Astrocyte (in vitro differentiated cells and primary cell): Measurements from ENCODE around the gene ALG2. TPM values are rescaled to one million over a fixed set of nuclear protein-coding genes. Genes with fewer than 3 reads are reported as not detected.
A peak's percentile ranks its signal among the peaks of the same experiment; 100 is the strongest.

Source experiments
- DNase-seq: peaks from one replicate; pipeline ENCODE4 v3.0.0-alpha.2; 2010; ENCODE audit warnings: low read depth
- FAIRE-seq: peaks from 2 replicates; lab custom pipeline; 2011; peaks lifted over from hg19 to GRCh38; lab: Jason Lieb, UNC
- H2AFZ ChIP-seq: 2 replicates; pipeline ENCODE4 v1.6.0; 2012; ENCODE audit warnings: low read depth, low read length, inconsistent platforms
- H3K27ac ChIP-seq: 2 replicates; pipeline ENCODE4 v1.5.1; 2011; ENCODE audit warnings: low read depth, low read length, inconsistent platforms
- H3K27me3 ChIP-seq: 2 replicates; pipeline ENCODE4 v1.6.0; 2011; ENCODE audit warnings: low read length, inconsistent platforms; ENCODE audit not compliant: insufficient read depth
- H3K36me3 ChIP-seq: 2 replicates; pipeline ENCODE4 v1.5.1; 2011; ENCODE audit warnings: low read length, inconsistent platforms; ENCODE audit not compliant: insufficient read depth
- H3K4me1 ChIP-seq: 2 replicates; pipeline ENCODE4 v1.5.1; 2011; ENCODE audit warnings: low read length, inconsistent platforms; ENCODE audit not compliant: insufficient read depth
- H3K4me2 ChIP-seq: 2 replicates; pipeline ENCODE4 v1.6.0; 2012; ENCODE audit warnings: low read length, inconsistent platforms
- H3K4me3 ChIP-seq: 2 replicates; pipeline ENCODE4 v1.5.1; 2011; ENCODE audit warnings: low read depth, mild to moderate bottlenecking, low read length, inconsistent platforms; ENCODE audit not compliant: insufficient read depth
- H3K79me2 ChIP-seq: 2 replicates; pipeline ENCODE4 v1.6.0; 2012; ENCODE audit warnings: mild to moderate bottlenecking, low read length, inconsistent platforms; ENCODE audit not compliant: insufficient read depth
- H3K9ac ChIP-seq: 2 replicates; pipeline ENCODE4 v1.6.0; 2012; ENCODE audit warnings: mild to moderate bottlenecking, low read length, inconsistent platforms
- H3K9me3 ChIP-seq: 2 replicates; pipeline ENCODE4 v1.5.1; 2012; ENCODE audit warnings: low read depth, mild to moderate bottlenecking, low read length, inconsistent platforms; ENCODE audit not compliant: insufficient read depth
- H4K20me1 ChIP-seq: 2 replicates; pipeline ENCODE4 v1.6.0; 2012; ENCODE audit warnings: low read length, inconsistent platforms; ENCODE audit not compliant: insufficient read depth
- H3K27ac Mint-ChIP-seq: one replicate; pipeline ENCODE4 v1.8.0; 2021; ENCODE audit warnings: mild to moderate bottlenecking, mixed read lengths; ENCODE audit not compliant: unreplicated experiment
- H3K27me3 Mint-ChIP-seq: one replicate; pipeline ENCODE4 v1.8.0; 2021; ENCODE audit warnings: low read depth, mixed read lengths; ENCODE audit not compliant: unreplicated experiment
- H3K36me3 Mint-ChIP-seq: one replicate; pipeline ENCODE4 v1.8.0; 2021; ENCODE audit warnings: low read depth, mixed read lengths; ENCODE audit not compliant: unreplicated experiment
- H3K4me1 Mint-ChIP-seq: one replicate; pipeline ENCODE4 v1.8.0; 2021; ENCODE audit warnings: low read depth, mixed read lengths; ENCODE audit not compliant: unreplicated experiment
- H3K4me3 Mint-ChIP-seq: one replicate; pipeline ENCODE4 v1.8.0; 2021; ENCODE audit warnings: mild to moderate bottlenecking, moderate library complexity, mixed read lengths; ENCODE audit not compliant: unreplicated experiment
- H3K9me3 Mint-ChIP-seq: one replicate; pipeline ENCODE4 v1.8.0; 2021; ENCODE audit warnings: mild to moderate bottlenecking, mixed read lengths; ENCODE audit not compliant: unreplicated experiment
- EZH2 ChIP-seq: IDR thresholded peaks from 2 replicates; pipeline ENCODE4 v1.6.1; 2012; ENCODE audit warnings: mild to moderate bottlenecking, low read length, inconsistent platforms; ENCODE audit not compliant: insufficient read depth
- total RNA-seq: library from RNA; stranded (reverse); gene quantifications from 2 replicates; pipeline ENCODE4 v1.2.1, GENCODE V29; 2021
- TF ChIP-seq, protein P1 (sequence below): IDR thresholded peaks from 2 replicates; pipeline ENCODE4 v1.5.1; 2011; ENCODE audit warnings: low read depth, mild to moderate bottlenecking, inconsistent platforms, low read length, moderate library complexity; ENCODE audit not compliant: insufficient read depth

ALG2 gene
- total RNA-seq, 1 donor from 2014 or later: 33.3 TPM

DNA sequence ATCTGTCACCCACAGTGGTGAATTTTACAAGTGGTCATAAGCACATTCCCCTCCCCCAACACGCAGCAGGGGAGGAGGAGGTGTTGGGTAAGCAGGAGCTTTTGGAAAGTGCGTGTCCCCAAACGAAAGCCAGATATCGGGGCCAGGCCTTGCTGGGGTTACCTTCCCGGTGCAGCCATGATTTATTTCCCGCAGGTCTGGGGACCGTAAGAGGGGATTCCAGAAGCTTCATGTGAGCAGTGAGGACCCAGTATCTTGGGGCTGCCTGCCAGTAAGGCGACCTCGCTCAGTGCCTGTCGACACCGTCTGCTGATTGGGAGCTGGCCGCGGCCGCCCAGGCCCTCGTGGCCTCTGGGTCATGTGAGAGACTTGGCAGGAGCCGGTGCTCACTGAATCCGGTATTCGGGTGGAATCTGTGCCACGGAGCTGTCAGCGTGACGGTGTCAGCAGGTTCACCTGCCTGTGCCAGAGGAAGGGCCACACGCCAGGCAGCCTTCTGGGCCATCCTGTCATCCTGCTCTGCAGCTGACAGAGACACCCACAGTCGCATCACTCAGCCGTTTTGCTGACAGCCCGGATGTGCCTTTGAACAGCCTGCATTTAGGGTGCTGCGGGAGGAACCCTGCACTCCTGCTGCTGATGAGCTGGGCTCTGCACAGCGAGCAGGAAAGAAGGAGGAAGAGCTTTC, 37.6 kb upstream of the ALG2 start:
- H3K4me1 ChIP-seq: peaks cover 4% of the 10 kb centered on the region
- H3K9ac ChIP-seq: no peak overlapping the region
- peak overlapping the region; percentile 62 for H3K4me2 ChIP-seq
- no peak overlapping the region for H3K4me3 ChIP-seq
- Mint-ChIP-seq H3K9me3 (peaks cover 3% of the 10 kb centered on the region), H3K4me3 (no peak overlapping the region), H3K4me1 (peaks cover 3% of the 10 kb centered on the region), H3K27ac (no peak overlapping the region), H3K27me3 (peaks cover 5% of the 10 kb centered on the region), H3K36me3 (peaks cover 2% of the 10 kb centered on the region)
- TF ChIP-seq, protein P1, sequence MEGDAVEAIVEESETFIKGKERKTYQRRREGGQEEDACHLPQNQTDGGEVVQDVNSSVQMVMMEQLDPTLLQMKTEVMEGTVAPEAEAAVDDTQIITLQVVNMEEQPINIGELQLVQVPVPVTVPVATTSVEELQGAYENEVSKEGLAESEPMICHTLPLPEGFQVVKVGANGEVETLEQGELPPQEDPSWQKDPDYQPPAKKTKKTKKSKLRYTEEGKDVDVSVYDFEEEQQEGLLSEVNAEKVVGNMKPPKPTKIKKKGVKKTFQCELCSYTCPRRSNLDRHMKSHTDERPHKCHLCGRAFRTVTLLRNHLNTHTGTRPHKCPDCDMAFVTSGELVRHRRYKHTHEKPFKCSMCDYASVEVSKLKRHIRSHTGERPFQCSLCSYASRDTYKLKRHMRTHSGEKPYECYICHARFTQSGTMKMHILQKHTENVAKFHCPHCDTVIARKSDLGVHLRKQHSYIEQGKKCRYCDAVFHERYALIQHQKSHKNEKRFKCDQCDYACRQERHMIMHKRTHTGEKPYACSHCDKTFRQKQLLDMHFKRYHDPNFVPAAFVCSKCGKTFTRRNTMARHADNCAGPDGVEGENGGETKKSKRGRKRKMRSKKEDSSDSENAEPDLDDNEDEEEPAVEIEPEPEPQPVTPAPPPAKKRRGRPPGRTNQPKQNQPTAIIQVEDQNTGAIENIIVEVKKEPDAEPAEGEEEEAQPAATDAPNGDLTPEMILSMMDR: no peak
- no peak for TF ChIP-seq EZH2
- H4K20me1 ChIP-seq: no peaks in the 10 kb centered on the region
- H3K27ac ChIP-seq: no peak overlapping the region
- H3K27me3 ChIP-seq: no peaks in the 10 kb centered on the region
- H2AFZ ChIP-seq: peak overlapping the region; percentile 77
- DNase-seq (peak; percentile 20), FAIRE-seq (no peak)
- no peaks in the 10 kb centered on the region for H3K36me3 ChIP-seq
- H3K9me3 ChIP-seq: no peaks in the 10 kb centered on the region
- no peaks in the 10 kb centered on the region for H3K79me2 ChIP-seq

- H3K9ac ChIP-seq: no peak overlapping the region
- H3K27ac ChIP-seq: no peak overlapping the region
- H3K4me1 ChIP-seq: peaks cover 4% of the 10 kb centered on the region
- H3K27me3 ChIP-seq: no peaks in the 10 kb centered on the region
- Mint-ChIP-seq H3K9me3 (peaks cover 3% of the 10 kb centered on the region), H3K4me1 (peaks cover 3% of the 10 kb centered on the region), H3K4me3 (no peak overlapping the region), H3K27me3 (peaks cover 5% of the 10 kb centered on the region), H3K36me3 (peaks cover 2% of the 10 kb centered on the region), H3K27ac (no peak overlapping the region)
- TF ChIP-seq, protein P1: no peak
- no peaks in the 10 kb centered on the region for H3K79me2 ChIP-seq
- no peak overlapping the region for H3K4me2 ChIP-seq
- no peak for FAIRE-seq
- no peak overlapping the region for H3K4me3 ChIP-seq
- H4K20me1 ChIP-seq: no peaks in the 10 kb centered on the region
- no peaks in the 10 kb centered on the region for H3K36me3 ChIP-seq
- no peak for DNase-seq
- no peak overlapping the region for H2AFZ ChIP-seq
- H3K9me3 ChIP-seq: no peaks in the 10 kb centered on the region
These were observed 36.1 kb upstream of the ALG2 start for GRCh38 chr9:99257723-99258389.

DNA sequence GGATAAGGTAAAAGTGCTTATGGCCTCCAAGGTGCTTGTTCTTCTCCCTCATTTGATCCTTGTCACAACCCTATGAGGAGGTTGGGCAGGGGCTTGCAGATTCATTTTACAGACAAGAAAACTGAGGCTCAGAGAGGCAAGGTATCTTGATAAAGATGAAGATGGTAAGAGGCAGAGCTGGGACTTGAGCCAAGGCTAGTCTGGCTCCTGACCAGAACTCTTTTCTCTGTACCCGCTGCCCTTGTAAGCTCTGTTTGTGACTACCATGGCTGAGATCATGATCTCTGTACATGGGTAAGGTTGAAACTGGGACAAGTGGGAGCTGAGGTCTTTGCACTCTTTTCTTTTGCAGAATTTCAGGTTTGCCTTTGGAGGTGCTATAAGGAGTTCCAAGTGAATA, 33.9 kb upstream of the ALG2 start:
- H3K27me3 Mint-ChIP-seq: peaks cover 5% of the 10 kb centered on the region
- FAIRE-seq: no peak

More for the DNA sequence above, 33.9 kb upstream of the ALG2 start:
- no peak overlapping the region for H3K4me3 ChIP-seq
- H3K27ac ChIP-seq: no peak overlapping the region
- no peaks in the 10 kb centered on the region for H4K20me1 ChIP-seq
- Mint-ChIP-seq H3K27ac (no peak overlapping the region), H3K36me3 (peaks cover 2% of the 10 kb centered on the region), H3K4me1 (peaks cover 3% of the 10 kb centered on the region), H3K9me3 (peaks cover 3% of the 10 kb centered on the region), H3K4me3 (no peak overlapping the region)
- no peaks in the 10 kb centered on the region for H3K36me3 ChIP-seq
- H2AFZ ChIP-seq: no peak overlapping the region
- DNase-seq: no peak
- H3K9me3 ChIP-seq: no peaks in the 10 kb centered on the region
- no peak overlapping the region for H3K4me2 ChIP-seq
- peaks cover 4% of the 10 kb centered on the region for H3K4me1 ChIP-seq
- H3K27me3 ChIP-seq: no peaks in the 10 kb centered on the region
- H3K9ac ChIP-seq: no peak overlapping the region
- TF ChIP-seq, protein P1: no peak
- TF ChIP-seq EZH2: no peak
- H3K79me2 ChIP-seq: no peaks in the 10 kb centered on the region
